SK-N-SH treated with all-trans-retinoic acid at 6 μM for 48 hours (cell line): ENCODE results near the gene LAGE3.

ENCODE experiments used
- ATAC-seq: fragments of 200-7000 bp; cut with Tn5 transposase; 3 replicates; pipeline ENCODE4 v1.9.1; 2020; ENCODE audit warnings: mild to moderate bottlenecking, moderate library complexity
- BACH2 ChIP-seq: fragments of 250-450 bp; sonication (Bioruptor Pico); IDR thresholded peaks from 2 replicates; pipeline ENCODE4 v1.9.0; 2021; ENCODE audit warnings: mild to moderate bottlenecking, borderline replicate concordance
- CSDC2 ChIP-seq: fragments of 250-450 bp; sonication (Bioruptor Pico); IDR thresholded peaks from 2 replicates; pipeline ENCODE4 v1.5.0; 2020; ENCODE audit warnings: mild to moderate bottlenecking, moderate library complexity
- ESRRG ChIP-seq: fragments of 250-450 bp; sonication (Bioruptor Pico); IDR thresholded peaks from 2 replicates; pipeline ENCODE4 v1.6.1; 2021; ENCODE audit warnings: mild to moderate bottlenecking
- GLIS3 ChIP-seq: fragments of 250-450 bp; sonication (Bioruptor Pico); IDR thresholded peaks from 2 replicates; pipeline ENCODE4 v1.5.0; 2020; ENCODE audit warnings: mild to moderate bottlenecking, moderate library complexity
- ISL1 ChIP-seq: fragments of 250-450 bp; sonication (Bioruptor Pico); IDR thresholded peaks from 2 replicates; pipeline ENCODE4 v2.1.2; 2022; ENCODE audit warnings: mild to moderate bottlenecking, moderate library complexity
- OSR1 ChIP-seq: fragments of 250-450 bp; sonication (Bioruptor Pico); IDR thresholded peaks from 2 replicates; pipeline ENCODE4 v1.8.0; 2022; ENCODE audit warnings: moderate library complexity, mild to moderate bottlenecking, inconsistent platforms
- PPARA ChIP-seq: fragments of 250-450 bp; sonication (Bioruptor Pico); IDR thresholded peaks from 2 replicates; pipeline ENCODE4 v1.5.0; 2020; ENCODE audit warnings: mild to moderate bottlenecking, borderline replicate concordance
- RARB ChIP-seq: fragments of 250-450 bp; sonication (Bioruptor Pico); IDR thresholded peaks from 2 replicates; pipeline ENCODE4 v1.8.0; 2021; ENCODE audit warnings: mild to moderate bottlenecking, moderate library complexity
- SNAI2 ChIP-seq: fragments of 250-450 bp; sonication (Bioruptor Pico); IDR thresholded peaks from 2 replicates; pipeline ENCODE4 v1.5.0; 2020; ENCODE audit warnings: mild to moderate bottlenecking, moderate library complexity
- TCF4 ChIP-seq: fragments of 250-450 bp; sonication (Bioruptor Pico); IDR thresholded peaks from 2 replicates; pipeline ENCODE4 v1.8.0; 2021; ENCODE audit warnings: mild to moderate bottlenecking, moderate library complexity, borderline replicate concordance
- TOX ChIP-seq: fragments of 250-450 bp; sonication (Bioruptor Pico); IDR thresholded peaks from 2 replicates; pipeline ENCODE4 v1.8.0; 2021; ENCODE audit warnings: mild to moderate bottlenecking, moderate library complexity, borderline replicate concordance
- ZC3H10 ChIP-seq: fragments of 250-450 bp; sonication (Bioruptor Pico); IDR thresholded peaks from 2 replicates; pipeline ENCODE4 v1.5.1; 2021; ENCODE audit warnings: mild to moderate bottlenecking, moderate library complexity
- ZFP3 ChIP-seq: fragments of 250-450 bp; sonication (Bioruptor Pico); IDR thresholded peaks from 2 replicates; pipeline ENCODE4 v1.5.0; 2020; ENCODE audit warnings: mild to moderate bottlenecking, moderate library complexity
- ZNF565 ChIP-seq: fragments of 450-650 bp; formaldehyde crosslinking; conservative IDR thresholded peaks from 2 replicates; pipeline ENCODE4 v1.5.0; 2020; ENCODE audit warnings: low read depth, mild to moderate bottlenecking, moderate library complexity
- ZNF70 ChIP-seq: fragments of 450-650 bp; formaldehyde crosslinking; IDR thresholded peaks from 2 replicates; pipeline ENCODE4 v1.5.0; 2020; ENCODE audit warnings: mild to moderate bottlenecking, moderate library complexity
- ZNF8 ChIP-seq: fragments of 450-650 bp; formaldehyde crosslinking; IDR thresholded peaks from 2 replicates; pipeline ENCODE4 v1.5.0; 2020; ENCODE audit warnings: mild to moderate bottlenecking, moderate library complexity
- TF ChIP-seq, protein P1 (sequence below): fragments of 250-450 bp; sonication (Bioruptor Pico); IDR thresholded peaks from 2 replicates; pipeline ENCODE4 v1.5.0; 2020; ENCODE audit warnings: mild to moderate bottlenecking, moderate library complexity
- TF ChIP-seq, protein P2 (sequence below): fragments of 250-450 bp; sonication (Bioruptor Pico); IDR thresholded peaks from 2 replicates; pipeline ENCODE4 v1.5.1; 2021; ENCODE audit warnings: mild to moderate bottlenecking, moderate library complexity
- TF ChIP-seq, protein P3 (sequence below): fragments of 250-450 bp; sonication (Bioruptor Pico); IDR thresholded peaks from 2 replicates; pipeline ENCODE4 v1.8.0; 2021; ENCODE audit warnings: low read depth, mild to moderate bottlenecking, moderate library complexity, borderline replicate concordance
- TF ChIP-seq, protein P4 (sequence below): fragments of 250-450 bp; sonication (Bioruptor Pico); IDR thresholded peaks from 2 replicates; pipeline ENCODE4 v1.5.1; 2020; ENCODE audit warnings: low read depth, mild to moderate bottlenecking, moderate library complexity

Gene LAGE3

DNA sequence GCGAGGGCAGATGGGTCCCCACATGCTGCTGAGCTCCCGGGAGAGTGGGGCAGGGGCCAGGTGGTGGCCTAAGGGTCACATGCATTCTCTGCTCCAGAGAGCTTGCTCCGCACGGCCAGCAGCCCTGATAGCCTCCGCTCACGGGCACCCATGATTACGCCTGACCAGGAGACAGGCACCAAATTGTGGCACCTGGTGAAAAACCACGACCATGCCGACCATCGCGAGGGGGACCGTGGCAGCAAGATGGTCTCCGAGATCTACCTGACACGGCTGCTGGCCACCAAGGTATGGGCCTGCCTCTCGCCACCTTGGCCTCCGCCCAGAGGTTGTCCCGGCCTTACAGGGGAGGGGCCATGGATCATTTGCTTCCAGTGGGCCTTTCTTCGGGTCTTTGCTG is 9.2 kb downstream of the LAGE3 start (continued):
- TF ChIP-seq, protein P1, sequence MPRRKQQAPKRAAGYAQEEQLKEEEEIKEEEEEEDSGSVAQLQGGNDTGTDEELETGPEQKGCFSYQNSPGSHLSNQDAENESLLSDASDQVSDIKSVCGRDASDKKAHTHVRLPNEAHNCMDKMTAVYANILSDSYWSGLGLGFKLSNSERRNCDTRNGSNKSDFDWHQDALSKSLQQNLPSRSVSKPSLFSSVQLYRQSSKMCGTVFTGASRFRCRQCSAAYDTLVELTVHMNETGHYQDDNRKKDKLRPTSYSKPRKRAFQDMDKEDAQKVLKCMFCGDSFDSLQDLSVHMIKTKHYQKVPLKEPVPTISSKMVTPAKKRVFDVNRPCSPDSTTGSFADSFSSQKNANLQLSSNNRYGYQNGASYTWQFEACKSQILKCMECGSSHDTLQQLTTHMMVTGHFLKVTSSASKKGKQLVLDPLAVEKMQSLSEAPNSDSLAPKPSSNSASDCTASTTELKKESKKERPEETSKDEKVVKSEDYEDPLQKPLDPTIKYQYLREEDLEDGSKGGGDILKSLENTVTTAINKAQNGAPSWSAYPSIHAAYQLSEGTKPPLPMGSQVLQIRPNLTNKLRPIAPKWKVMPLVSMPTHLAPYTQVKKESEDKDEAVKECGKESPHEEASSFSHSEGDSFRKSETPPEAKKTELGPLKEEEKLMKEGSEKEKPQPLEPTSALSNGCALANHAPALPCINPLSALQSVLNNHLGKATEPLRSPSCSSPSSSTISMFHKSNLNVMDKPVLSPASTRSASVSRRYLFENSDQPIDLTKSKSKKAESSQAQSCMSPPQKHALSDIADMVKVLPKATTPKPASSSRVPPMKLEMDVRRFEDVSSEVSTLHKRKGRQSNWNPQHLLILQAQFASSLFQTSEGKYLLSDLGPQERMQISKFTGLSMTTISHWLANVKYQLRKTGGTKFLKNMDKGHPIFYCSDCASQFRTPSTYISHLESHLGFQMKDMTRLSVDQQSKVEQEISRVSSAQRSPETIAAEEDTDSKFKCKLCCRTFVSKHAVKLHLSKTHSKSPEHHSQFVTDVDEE (CRISPR knock-in tag) = no peak
- TF ChIP-seq CSDC2 (CRISPR knock-in tag) = no peak
- TF ChIP-seq, all 23 proteins: peak for 0

DNA sequence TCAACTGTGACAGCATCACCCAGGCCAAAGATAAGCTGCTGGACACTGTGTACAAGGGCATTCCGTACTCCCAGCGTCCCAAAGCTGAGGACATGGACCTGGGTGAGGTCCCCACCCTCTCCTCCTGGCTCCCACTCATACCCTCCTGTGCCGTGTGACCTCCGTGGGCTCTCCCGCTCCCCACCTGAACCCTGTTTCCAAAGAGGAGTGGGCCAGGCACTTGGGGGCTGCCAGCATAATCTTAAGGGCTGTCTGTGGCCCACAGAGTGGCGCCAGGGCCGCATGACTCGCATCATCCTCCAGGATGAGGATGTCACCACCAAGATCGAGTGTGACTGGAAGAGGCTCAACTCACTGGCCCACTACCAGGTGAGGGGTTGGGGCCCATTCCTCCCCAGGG is 10.0 kb downstream of the LAGE3 start:
- no peak for ATAC-seq
- TF ChIP-seq OSR1 = no peak

DNA sequence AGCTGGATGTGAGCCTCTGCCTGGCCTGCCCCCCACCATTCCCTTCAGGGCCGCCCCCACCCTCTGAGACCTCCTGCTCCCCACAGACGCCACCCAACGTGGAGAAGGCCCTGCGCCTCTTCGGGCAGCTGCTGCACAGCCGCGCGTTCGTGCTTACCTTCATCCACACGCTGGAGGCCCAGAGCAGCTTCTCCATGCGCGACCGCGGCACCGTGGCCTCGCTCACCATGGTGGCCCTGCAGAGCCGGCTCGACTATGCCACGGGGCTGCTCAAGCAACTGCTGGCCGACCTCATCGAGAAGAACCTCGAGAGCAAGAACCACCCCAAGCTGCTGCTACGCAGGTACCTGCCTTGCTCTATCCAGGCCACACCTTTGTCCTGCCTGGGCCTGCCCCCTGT is 10.9 kb downstream of the LAGE3 start:
- no peak for ATAC-seq

DNA sequence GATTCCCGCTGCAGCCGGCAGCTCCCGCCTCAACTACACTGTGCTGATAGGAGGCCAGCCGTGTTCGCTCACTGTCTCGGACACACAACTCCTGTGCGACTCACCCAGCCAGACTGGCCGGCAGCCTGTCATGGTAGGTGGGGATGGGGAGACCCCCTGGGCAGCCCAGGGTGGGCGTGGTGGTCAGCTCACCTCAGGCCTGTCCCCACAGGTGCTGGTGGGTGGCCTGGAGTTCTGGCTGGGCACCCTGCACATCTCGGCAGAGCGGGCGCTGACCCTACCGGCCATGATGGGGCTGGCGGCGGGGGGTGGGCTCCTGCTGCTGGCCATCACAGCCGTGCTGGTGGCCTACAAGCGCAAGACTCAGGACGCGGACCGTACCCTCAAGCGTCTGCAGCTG is 11.5 kb downstream of the LAGE3 start:
- no peak for ATAC-seq
- TF ChIP-seq ESRRG (CRISPR knock-in tag) (no peak), ZNF70 (CRISPR knock-in tag) (no peak), ZNF565 (CRISPR knock-in tag) (no peak), TOX (CRISPR knock-in tag) (no peak), ZC3H10 (CRISPR knock-in tag) (no peak), GLIS3 (no peak), ZNF8 (CRISPR knock-in tag) (no peak), RARB (CRISPR knock-in tag) (no peak)
- TF ChIP-seq, protein P1 (CRISPR knock-in tag) = no peak

More for the DNA sequence above, 10.9 kb downstream of the LAGE3 start:
- TF ChIP-seq PPARA (CRISPR knock-in tag) = no peak
- TF ChIP-seq ZNF8 (CRISPR knock-in tag) = no peak
- TF ChIP-seq ZNF70 (CRISPR knock-in tag) = no peak
- TF ChIP-seq, protein P2, sequence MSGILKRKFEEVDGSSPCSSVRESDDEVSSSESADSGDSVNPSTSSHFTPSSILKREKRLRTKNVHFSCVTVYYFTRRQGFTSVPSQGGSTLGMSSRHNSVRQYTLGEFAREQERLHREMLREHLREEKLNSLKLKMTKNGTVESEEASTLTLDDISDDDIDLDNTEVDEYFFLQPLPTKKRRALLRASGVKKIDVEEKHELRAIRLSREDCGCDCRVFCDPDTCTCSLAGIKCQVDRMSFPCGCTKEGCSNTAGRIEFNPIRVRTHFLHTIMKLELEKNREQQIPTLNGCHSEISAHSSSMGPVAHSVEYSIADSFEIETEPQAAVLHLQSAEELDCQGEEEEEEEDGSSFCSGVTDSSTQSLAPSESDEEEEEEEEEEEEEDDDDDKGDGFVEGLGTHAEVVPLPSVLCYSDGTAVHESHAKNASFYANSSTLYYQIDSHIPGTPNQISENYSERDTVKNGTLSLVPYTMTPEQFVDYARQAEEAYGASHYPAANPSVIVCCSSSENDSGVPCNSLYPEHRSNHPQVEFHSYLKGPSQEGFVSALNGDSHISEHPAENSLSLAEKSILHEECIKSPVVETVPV (CRISPR knock-in tag) = no peak
- TF ChIP-seq ZNF565 (CRISPR knock-in tag) = no peak
- no peak for TF ChIP-seq GLIS3
- no peak for TF ChIP-seq TCF4 (CRISPR knock-in tag)
- TF ChIP-seq TOX (CRISPR knock-in tag) = no peak
- no peak for TF ChIP-seq BACH2 (CRISPR knock-in tag)
- TF ChIP-seq, protein P1 (CRISPR knock-in tag) = no peak
- TF ChIP-seq ISL1 = no peak
- TF ChIP-seq OSR1 = no peak
- TF ChIP-seq, protein P3, sequence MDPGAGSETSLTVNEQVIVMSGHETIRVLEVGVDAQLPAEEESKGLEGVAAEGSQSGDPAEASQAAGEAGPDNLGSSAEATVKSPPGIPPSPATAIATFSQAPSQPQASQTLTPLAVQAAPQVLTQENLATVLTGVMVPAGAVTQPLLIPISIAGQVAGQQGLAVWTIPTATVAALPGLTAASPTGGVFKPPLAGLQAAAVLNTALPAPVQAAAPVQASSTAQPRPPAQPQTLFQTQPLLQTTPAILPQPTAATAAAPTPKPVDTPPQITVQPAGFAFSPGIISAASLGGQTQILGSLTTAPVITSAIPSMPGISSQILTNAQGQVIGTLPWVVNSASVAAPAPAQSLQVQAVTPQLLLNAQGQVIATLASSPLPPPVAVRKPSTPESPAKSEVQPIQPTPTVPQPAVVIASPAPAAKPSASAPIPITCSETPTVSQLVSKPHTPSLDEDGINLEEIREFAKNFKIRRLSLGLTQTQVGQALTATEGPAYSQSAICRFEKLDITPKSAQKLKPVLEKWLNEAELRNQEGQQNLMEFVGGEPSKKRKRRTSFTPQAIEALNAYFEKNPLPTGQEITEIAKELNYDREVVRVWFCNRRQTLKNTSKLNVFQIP (CRISPR knock-in tag) = no peak
- no peak for TF ChIP-seq RARB (CRISPR knock-in tag)
- no peak for TF ChIP-seq SNAI2 (CRISPR knock-in tag)
- TF ChIP-seq, protein P4, sequence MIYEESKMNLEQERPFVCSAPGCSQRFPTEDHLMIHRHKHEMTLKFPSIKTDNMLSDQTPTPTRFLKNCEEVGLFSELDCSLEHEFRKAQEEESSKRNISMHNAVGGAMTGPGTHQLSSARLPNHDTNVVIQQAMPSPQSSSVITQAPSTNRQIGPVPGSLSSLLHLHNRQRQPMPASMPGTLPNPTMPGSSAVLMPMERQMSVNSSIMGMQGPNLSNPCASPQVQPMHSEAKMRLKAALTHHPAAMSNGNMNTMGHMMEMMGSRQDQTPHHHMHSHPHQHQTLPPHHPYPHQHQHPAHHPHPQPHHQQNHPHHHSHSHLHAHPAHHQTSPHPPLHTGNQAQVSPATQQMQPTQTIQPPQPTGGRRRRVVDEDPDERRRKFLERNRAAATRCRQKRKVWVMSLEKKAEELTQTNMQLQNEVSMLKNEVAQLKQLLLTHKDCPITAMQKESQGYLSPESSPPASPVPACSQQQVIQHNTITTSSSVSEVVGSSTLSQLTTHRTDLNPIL (CRISPR knock-in tag) = no peak
- no peak for TF ChIP-seq ESRRG (CRISPR knock-in tag)
- no peak for TF ChIP-seq ZFP3 (CRISPR knock-in tag)
- TF ChIP-seq, all 23 proteins: peak for 0
